ENCODE results near the gene SH3RF1.

SH3RF1 gene

DNA sequence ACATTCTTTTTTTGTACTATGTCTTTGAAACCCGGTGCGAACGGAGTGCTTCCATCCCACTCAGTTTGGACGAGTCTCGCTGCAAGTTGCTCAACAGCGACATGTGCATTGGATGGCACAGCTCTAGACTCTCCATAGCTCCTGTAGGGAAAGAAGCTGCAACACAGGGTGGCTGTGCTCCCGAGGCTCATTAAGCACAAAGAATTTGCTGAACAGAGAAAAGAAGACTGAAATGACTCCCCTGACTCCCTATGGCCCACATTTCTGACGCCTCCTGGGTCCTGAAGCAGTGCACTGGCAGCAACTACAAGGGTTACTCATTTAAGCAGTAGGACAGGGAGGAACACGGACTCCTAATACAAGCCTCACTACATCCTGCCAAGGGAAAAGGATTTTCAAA lies 127.4 kb downstream of the SH3RF1 start:
- FAIRE-seq (peak; percentile 64), DNase-seq (ENCODE audit: insufficient read length, low spot score) (no peak)

DNA sequence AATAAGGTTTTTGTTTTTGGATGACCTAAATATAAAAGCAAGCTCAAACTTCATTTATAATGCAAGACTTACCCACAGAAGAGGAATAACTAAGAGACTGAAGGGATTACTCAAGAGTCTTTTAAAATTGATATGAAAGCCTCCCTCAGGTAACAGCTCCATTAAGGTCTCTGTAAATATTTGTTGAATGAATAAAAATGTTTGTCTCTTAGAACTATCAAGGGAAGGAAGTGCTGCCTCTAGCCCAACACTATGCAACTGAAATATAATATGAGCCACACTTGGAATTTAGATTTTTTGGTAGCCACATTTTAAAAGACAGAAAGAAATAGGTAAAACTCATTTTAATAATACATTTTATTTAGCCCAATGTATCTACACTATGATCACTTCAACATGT lies 127.8 kb downstream of the SH3RF1 start:
- DNase-seq (ENCODE audit: insufficient read length, low spot score), result no peak

DNA sequence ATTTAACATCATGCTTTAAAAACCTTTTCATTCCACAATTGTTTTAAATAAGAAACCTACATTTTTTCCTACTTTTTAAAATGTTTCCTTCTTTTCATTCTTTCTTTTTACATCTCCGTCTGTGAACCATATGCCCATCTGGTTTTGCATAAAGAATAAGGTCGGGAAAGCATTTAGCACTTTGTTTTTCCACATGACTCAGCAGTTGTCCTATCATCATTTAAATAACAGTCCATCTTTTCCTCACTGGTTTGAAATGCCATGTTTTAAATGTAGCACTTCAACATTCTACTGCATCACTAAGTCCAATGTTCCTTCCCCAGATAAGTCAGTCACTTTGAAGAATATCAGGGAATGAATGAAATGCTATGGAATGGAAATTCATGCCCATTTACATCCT lies 128.4 kb downstream of the SH3RF1 start:
- FAIRE-seq (peak; percentile 4), DNase-seq (ENCODE audit: insufficient read length, low spot score) (no peak)

More for the DNA sequence above, 127.8 kb downstream of the SH3RF1 start:
- no peak for FAIRE-seq

DNA sequence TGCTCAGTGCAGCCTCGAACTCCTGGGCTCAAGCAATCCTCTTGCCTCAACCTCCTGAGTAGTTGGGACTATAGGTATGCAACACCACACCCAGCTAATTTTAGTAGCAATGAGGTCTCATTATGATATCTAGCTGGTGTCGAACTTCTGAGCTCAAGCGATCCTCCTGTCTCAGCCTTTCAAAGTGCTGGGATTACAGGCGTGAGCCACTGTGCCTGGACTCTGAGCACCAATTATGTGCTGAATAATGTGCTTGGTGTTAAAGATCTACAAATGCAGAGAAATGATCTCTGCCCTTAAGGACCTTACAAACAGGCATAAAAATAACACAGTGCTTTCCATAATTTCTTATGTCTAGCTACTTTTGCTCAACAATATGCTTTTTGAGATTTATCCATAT lies 131.7 kb downstream of the SH3RF1 start:
- no peak for DNase-seq (ENCODE audit: insufficient read length, low spot score)
- no peak for FAIRE-seq

DNA sequence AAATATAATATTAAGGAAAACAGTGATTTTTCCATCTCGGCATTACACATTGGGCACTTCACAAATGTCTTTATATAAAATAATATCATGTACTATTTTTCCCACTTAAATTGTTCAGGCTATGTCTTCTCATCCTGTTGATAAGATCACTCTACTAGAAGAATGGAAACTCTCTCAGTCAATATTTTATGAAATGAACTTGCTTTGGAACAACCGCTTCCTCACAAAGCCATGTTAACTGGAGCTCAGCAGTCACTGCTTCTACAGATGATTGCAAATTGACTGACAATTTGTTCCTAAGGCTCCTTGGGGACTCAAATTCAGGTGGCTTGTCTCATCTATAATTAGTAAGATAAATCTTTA lies 133.2 kb downstream of the SH3RF1 start:
- DNase-seq (ENCODE audit: insufficient read length, low spot score), result no peak
- FAIRE-seq, result no peak

DNA sequence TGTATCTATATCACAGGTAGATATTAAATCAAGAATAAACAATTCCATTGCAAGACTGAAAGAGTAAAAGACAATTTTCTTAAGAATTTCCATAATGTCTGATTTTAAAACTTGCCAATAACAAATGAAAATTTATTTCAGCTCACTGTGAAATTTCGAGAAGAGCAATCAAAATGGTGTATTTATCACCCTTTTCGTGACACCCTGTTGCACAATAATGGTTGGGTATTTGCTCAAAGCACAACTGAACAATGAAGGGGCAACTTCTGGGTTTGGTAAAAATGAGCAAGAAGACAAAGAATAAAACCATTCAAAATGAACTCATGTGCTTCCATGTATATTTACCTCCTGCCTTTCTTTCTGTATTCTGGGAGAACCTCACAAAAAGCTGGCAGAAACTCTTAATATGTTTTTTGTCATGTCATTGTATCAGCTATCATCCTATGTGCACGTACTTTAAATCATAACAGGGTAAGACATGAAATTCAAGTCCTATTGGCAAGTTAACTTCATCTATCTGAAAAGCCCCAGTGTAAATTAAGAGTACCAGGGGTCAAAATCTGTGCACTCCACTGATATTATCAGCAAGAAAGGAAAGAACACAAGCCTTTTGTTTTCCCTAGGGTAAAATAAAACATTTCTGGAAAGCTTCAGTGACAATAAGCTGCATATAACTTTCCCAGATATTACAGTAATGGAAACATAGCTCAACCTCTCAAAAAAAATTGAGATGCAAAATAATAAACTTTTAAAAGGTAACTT lies 133.8 kb downstream of the SH3RF1 start:
- DNase-seq (ENCODE audit: insufficient read length, low spot score) (no peak), FAIRE-seq (no peak)

GRCh38 chr4:169136330-169136729 lies 134.4 kb downstream of the SH3RF1 start:
- no peak for FAIRE-seq
- DNase-seq (ENCODE audit: insufficient read length, low spot score), result no peak

- FAIRE-seq (no peak), DNase-seq (ENCODE audit: insufficient read length, low spot score) (no peak)
These were observed 135.0 kb downstream of the SH3RF1 start for GRCh38 chr4:169135776-169136175.

DNA sequence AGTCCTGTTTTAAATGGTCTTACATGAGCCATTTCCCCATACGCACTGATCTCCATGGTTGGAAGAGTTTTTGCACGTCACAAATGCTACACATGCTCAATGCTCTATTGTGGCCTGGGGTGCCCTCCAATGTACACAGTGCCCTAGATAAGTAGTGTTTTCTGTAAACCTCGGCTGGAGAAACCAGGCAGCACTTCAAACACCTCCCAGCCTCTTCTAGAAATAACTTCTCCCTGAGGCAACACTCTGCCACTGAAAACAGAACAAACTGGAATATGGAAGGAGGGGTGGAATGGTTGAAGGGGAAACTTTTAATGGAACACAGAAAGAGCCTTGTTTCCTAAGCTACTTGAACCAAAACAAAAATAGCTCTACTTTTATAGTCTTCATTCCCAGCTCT lies 136.8 kb downstream of the SH3RF1 start:
- DNase-seq (ENCODE audit: insufficient read length, low spot score), result no peak

GRCh38 chr4:169132561-169133305 lies 138.0 kb downstream of the SH3RF1 start:
- DNase-seq (ENCODE audit: insufficient read length, low spot score) (no peak), FAIRE-seq (no peak)

More for the DNA sequence above, 136.8 kb downstream of the SH3RF1 start:
- FAIRE-seq, result no peak

DNA sequence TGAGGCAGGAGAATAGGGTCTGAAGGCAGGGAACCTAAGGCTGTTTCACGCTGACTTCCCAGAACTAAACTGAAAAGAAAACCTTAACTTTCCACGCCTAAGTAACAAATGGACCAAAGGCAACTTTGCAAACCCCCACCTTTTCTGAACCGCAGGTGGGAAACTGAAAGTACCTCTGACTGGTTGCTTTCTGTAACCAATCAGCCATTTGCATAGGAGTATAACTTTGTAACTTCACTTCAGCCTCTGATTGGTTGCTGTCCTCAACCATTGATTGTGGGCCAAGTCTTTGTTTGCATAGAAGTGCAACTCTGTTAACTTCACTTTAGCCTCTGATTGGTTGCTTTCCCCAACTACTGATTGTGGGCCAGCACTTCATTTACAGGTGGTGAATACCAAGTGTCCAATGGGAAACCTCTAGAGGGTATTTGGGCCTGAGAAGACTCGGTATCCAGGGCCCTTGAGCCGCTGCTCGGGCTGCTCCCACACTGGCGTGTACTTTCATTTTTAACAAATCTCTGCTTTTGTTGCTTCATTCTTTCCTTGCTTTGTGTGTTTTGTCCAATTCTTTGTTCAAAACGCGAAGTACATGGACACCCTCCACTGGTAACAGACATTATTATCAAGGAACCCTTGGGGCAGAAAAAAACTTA lies 139.1 kb downstream of the SH3RF1 start:
- FAIRE-seq, result no peak
- no peak for DNase-seq (ENCODE audit: insufficient read length, low spot score)

- no peak for DNase-seq (ENCODE audit: insufficient read length, low spot score)
These were observed 141.9 kb downstream of the SH3RF1 start for GRCh38 chr4:169128902-169129301.

GRCh38 chr4:169127314-169127713 lies 143.4 kb downstream of the SH3RF1 start:
- DNase-seq (ENCODE audit: insufficient read length, low spot score), result no peak
- FAIRE-seq, result no peak

More at GRCh38 chr4:169128902-169129301, 141.9 kb downstream of the SH3RF1 start:
- no peak for FAIRE-seq

- DNase-seq (ENCODE audit: insufficient read length, low spot score) (no peak), FAIRE-seq (no peak)
These were observed 146.1 kb downstream of the SH3RF1 start for GRCh38 chr4:169124661-169125060.

GRCh38 chr4:169122422-169122821 lies 148.3 kb downstream of the SH3RF1 start:
- no peak for FAIRE-seq

DNA sequence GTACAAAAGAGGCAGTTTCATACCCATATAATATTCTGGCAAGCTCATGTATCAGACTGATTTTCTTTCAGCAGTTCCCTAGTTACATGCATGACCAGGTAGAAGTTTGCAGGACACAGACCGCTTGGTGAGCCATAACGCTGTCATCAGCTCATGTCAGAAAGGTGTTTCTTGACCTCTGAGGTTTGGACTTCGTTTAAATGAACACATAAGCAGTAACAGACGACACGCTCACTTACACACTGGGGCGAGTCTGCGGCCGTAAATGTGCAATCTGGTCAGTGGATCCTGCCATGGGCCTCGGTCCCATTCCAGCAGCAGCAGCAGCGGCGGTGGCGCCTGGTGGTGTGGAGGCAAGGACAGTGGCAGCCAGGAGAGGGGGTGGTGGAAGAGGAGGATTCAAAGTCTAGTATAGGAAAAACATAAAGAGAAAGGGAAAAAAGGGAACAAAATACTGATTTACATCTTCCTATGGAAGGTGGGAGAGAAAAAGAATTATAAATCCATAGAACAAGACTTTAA lies 148.8 kb downstream of the SH3RF1 start:
- FAIRE-seq (peak; percentile 31), DNase-seq (ENCODE audit: insufficient read length, low spot score) (no peak)

More at GRCh38 chr4:169122422-169122821, 148.3 kb downstream of the SH3RF1 start:
- no peak for DNase-seq (ENCODE audit: insufficient read length, low spot score)

GRCh38 chr4:169120624-169121023 lies 150.1 kb downstream of the SH3RF1 start:
- FAIRE-seq, result no peak
- DNase-seq (ENCODE audit: insufficient read length, low spot score), result no peak

DNA sequence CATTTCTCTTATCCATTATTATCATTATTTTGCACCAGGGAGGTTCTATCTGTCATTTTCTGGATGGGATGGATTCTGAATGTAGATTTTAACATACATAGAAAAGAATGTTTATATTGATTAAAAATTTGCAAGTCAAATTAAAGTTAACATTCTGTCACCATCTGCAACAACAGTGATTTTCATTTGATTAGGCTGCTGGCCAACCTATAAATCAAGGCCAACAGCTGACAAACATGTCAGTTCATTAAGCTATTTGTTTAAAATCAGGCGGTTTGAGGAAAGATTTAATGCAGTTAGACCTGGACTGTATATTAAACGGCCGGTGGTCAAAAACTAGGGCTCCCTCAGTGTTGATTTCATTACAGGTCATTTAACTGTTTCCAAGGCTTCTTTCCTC lies 151.2 kb downstream of the SH3RF1 start:
- DNase-seq (ENCODE audit: insufficient read length, low spot score) (no peak), FAIRE-seq (no peak)

DNA sequence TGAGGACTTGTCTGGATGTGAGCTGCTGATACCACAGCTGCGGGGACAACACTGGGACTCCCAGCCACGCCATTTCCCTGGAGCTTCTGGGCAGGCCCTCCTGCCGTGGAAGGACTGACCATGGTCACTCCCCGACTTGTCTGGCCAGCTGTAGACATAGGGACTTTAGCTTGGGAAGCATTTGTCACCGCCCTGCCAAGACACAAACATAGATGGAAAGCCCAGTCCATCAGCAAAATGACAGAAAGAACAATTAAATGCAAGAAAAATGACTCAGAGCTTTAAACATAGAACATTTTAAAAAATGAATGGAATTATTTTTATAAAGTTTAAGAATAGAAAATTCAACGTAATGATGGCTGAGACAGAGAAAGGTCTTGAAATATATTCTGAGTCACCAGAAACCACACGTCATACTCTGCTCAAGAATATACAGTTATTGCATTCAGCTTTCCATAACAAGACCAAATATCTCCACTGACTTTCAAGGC lies 153.1 kb downstream of the SH3RF1 start:
- no peak for FAIRE-seq
- DNase-seq (ENCODE audit: insufficient read length, low spot score), result no peak

GRCh38 chr4:169116270-169116901 lies 154.4 kb downstream of the SH3RF1 start:
- FAIRE-seq, result no peak

DNA sequence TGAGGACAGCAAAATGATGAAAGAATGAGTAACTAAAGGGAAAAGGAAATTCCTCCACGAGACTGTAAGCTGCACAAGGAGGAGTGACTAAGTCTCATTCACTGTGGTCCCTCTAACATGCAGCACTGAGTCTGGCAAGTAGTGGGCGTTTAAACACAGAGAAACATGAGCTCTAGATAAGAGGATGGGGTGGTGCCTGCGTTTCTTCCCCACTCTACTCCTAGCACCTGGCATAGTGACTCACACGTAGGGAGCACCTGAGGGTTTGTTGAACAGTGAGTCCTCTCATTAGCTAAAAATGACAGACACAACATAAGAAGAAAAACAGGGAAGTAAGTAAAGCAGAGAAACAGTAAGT lies 154.9 kb downstream of the SH3RF1 start:
- FAIRE-seq (peak; percentile 96), DNase-seq (ENCODE audit: insufficient read length, low spot score) (peak; percentile 70)

More at GRCh38 chr4:169116270-169116901, 154.4 kb downstream of the SH3RF1 start:
- no peak for DNase-seq (ENCODE audit: insufficient read length, low spot score)

Measured in HTR-8/SVneo (cell line).